K562 (cell line): ENCODE measurements around the gene RNF13. TPM values are rescaled to one million over a fixed set of nuclear protein-coding genes. Genes with fewer than 3 reads are reported as not detected.

ENCODE experiments used
- ATAC-seq: fragments of 200-7000 bp; cut with Tn5 transposase; 3 replicates; pipeline ENCODE4 v1.9.1; 2020; ENCODE audit warnings: moderate library complexity
- BruUV-seq: library from RNA; stranded (reverse); fragments of 400-500 nt; replicated peaks from 2 replicates; lab custom pipeline; 2021; lab: Mats Ljungman, UMichigan
- CTCF ChIA-PET: fragments of 300-600 bp; formaldehyde crosslinking; extraction: SDS; loops from one replicate; lab custom pipeline; 2021; ENCODE audit warnings: low intra/inter-chr PET ratio; lab: Yijun Ruan, JAX
- POLR2A ChIA-PET: fragments of 300-600, 350-650 bp; sonication (Branson Sonifier 250); formaldehyde crosslinking; extraction: SDS; loops from one replicate; lab custom pipeline; 2021; ENCODE audit warnings: antibody characterized with exemption, inconsistent platforms; lab: Yijun Ruan, JAX
- DNase-seq, 4 experiments: peaks; one replicate each; pipeline versions ENCODE4 v3.0.0 to v3.0.0-alpha.2; 2011 to 2018; ENCODE audit warnings: low spot score in 3 of 4, mixed read lengths in 3 of 4; ENCODE audit errors: extremely low read depth in 1 of 4
- FAIRE-seq: peaks from 2 replicates; lab custom pipeline; 2011; peaks lifted over from hg19 to GRCh38; lab: Jason Lieb, UNC
- H2AFZ ChIP-seq: 2 replicates; pipeline ENCODE4 v1.6.0; 2011; ENCODE audit warnings: low read depth, low read length, control low read depth, inconsistent platforms
- H3K27ac ChIP-seq: fragments of 200-600 bp; 3 replicates; pipeline ENCODE4 v1.8.0; 2011; ENCODE audit warnings: low read depth, mild to moderate bottlenecking, control low read depth, inconsistent platforms, low read length, moderate library complexity, mixed read lengths; ENCODE audit errors: extremely low read depth
- H3K27me3 ChIP-seq, 2 experiments: fragments of 300-600 bp in 1 of 2; 2 replicates in 1 of 2; 3 replicates in 1 of 2; pipeline versions ENCODE4 v1.6.0 to v1.8.0; 2011; ENCODE audit warnings: inconsistent platforms in 2 of 2, low read length in 2 of 2, mild to moderate bottlenecking in 1 of 2, mixed read lengths in 1 of 2, moderate library complexity in 1 of 2; ENCODE audit not compliant: control insufficient read depth in 2 of 2, insufficient read depth in 2 of 2
- H3K36me3 ChIP-seq: fragments of 300-600 bp; 3 replicates; pipeline ENCODE4 v1.8.0; 2011; ENCODE audit warnings: mild to moderate bottlenecking, low read length, inconsistent platforms; ENCODE audit not compliant: control insufficient read depth, insufficient read depth
- H3K4me1 ChIP-seq, 2 experiments: fragments of 200-600 bp in 1 of 2; replicated peaks in 1 of 2; 2 replicates in 1 of 2; 3 replicates in 1 of 2; pipeline versions ENCODE4 v1.5.1 to v1.8.0; 2011; ENCODE audit warnings: inconsistent platforms in 2 of 2, low read length in 2 of 2, mild to moderate bottlenecking in 1 of 2, mixed read lengths in 1 of 2, moderate library complexity in 1 of 2; ENCODE audit not compliant: control insufficient read depth in 2 of 2, insufficient read depth in 2 of 2
- H3K4me2 ChIP-seq: 2 replicates; pipeline ENCODE4 v1.6.1; 2011; ENCODE audit warnings: low read length, control low read depth, inconsistent platforms, mixed read lengths; ENCODE audit not compliant: insufficient read depth
- H3K4me3 ChIP-seq: fragments of 200-600 bp; sonication (generic), shearing (Covaris generic); 2 replicates; pipeline ENCODE4 v1.5.1; 2016; ENCODE audit warnings: control low read depth, inconsistent platforms
- H3K79me2 ChIP-seq: fragments of 200-600 bp; 3 replicates; pipeline ENCODE4 v1.8.0; 2011; ENCODE audit warnings: low read length, inconsistent platforms; ENCODE audit not compliant: control insufficient read depth, insufficient read depth
- H3K9ac ChIP-seq, 2 experiments: 2 replicates each; pipeline versions ENCODE4 v1.6.0 to v1.6.1; 2011; ENCODE audit warnings: low read depth in 2 of 2, low read length in 2 of 2, control low read depth in 1 of 2, inconsistent platforms in 1 of 2, mild to moderate bottlenecking in 1 of 2, mixed read lengths in 1 of 2; ENCODE audit not compliant: insufficient read depth in 1 of 2
- H3K9me1 ChIP-seq: one replicate; pipeline ENCODE4 v1.6.0; 2011; ENCODE audit warnings: inconsistent platforms, mild to moderate bottlenecking, low read length, moderate library complexity; ENCODE audit not compliant: control insufficient read depth, insufficient read depth
- H3K9me3 ChIP-seq: replicated peaks from 2 replicates; pipeline ENCODE4 v1.5.1; 2011; ENCODE audit warnings: low read depth, low read length, inconsistent platforms; ENCODE audit not compliant: control insufficient read depth, insufficient read depth
- H4K20me1 ChIP-seq: replicated peaks from 2 replicates; pipeline ENCODE4 v1.6.1; 2011; ENCODE audit warnings: low read length, inconsistent platforms, mixed read lengths; ENCODE audit not compliant: control insufficient read depth, insufficient read depth
- CBFB ChIP-seq: sonication (generic); formaldehyde crosslinking; IDR thresholded peaks from 2 replicates; pipeline ENCODE4 v1.4.0; 2020; ENCODE audit warnings: mild to moderate bottlenecking, missing genetic modification reagents
- FIP1L1 ChIP-seq: fragments of 200-400 bp; formaldehyde crosslinking; IDR thresholded peaks from 2 replicates; pipeline ENCODE4 v1.6.1; 2018; ENCODE audit warnings: mild to moderate bottlenecking, low read depth, low read length; ENCODE audit not compliant: poor library complexity, severe bottlenecking
- GTF2B ChIP-seq: IDR thresholded peaks from 2 replicates; pipeline ENCODE4 v1.6.1; 2011; ENCODE audit not compliant: insufficient read length; ENCODE audit errors: extremely low read depth
- KDM4B ChIP-seq, 2 experiments: fragments of 450-650 bp in 1 of 2; sonication (generic) in 1 of 2; IDR thresholded peaks; 2 replicates each; pipeline ENCODE4 v1.6.1; 2016 to 2017; ENCODE audit warnings: borderline replicate concordance in 2 of 2, antibody characterized with exemption in 1 of 2, low read depth in 1 of 2, mild to moderate bottlenecking in 1 of 2
- MCM5 ChIP-seq: fragments of 450-650 bp; IDR thresholded peaks from 2 replicates; pipeline ENCODE4 v1.6.1; 2016; ENCODE audit warnings: low read depth
- NFRKB ChIP-seq: fragments of 450-650 bp; IDR thresholded peaks from 2 replicates; pipeline ENCODE4 v1.6.1; 2016; ENCODE audit warnings: low read depth
- NR3C1 ChIP-seq: sonication (generic); formaldehyde crosslinking; IDR thresholded peaks from 2 replicates; pipeline ENCODE4 v1.8.1; 2022; ENCODE audit warnings: missing genetic modification reagents
- POU5F1 ChIP-seq: fragments of 150-350 bp; IDR thresholded peaks from 2 replicates; pipeline ENCODE4 v1.6.1; 2014; ENCODE audit warnings: borderline replicate concordance, low read length, low read depth, mild to moderate bottlenecking; ENCODE audit not compliant: partially characterized antibody
- RBFOX2 ChIP-seq: fragments of 200-400 bp; formaldehyde crosslinking; IDR thresholded peaks from 2 replicates; pipeline ENCODE4 v1.6.1; 2017; ENCODE audit warnings: low read depth, mild to moderate bottlenecking, low read length, moderate library complexity
- SRSF7 ChIP-seq: fragments of 200-400 bp; formaldehyde crosslinking; optimal IDR thresholded peaks from 2 replicates; pipeline ENCODE3; 2017; ENCODE audit warnings: mild to moderate bottlenecking, low read depth, low read length
- STAT5B ChIP-seq: fragments of 250-450 bp; sonication (Bioruptor Pico); IDR thresholded peaks from 2 replicates; pipeline ENCODE4 v1.8.0; 2021; ENCODE audit warnings: mild to moderate bottlenecking, inconsistent platforms
- ZBTB49 ChIP-seq: sonication (generic); formaldehyde crosslinking; IDR thresholded peaks from 2 replicates; pipeline ENCODE4 v1.8.0; 2022; ENCODE audit warnings: missing genetic modification reagents, mild to moderate bottlenecking, borderline replicate concordance
- ZNF212 ChIP-seq: fragments of 450-650 bp; formaldehyde crosslinking; IDR thresholded peaks from 2 replicates; pipeline ENCODE4 v1.4.0; 2020; ENCODE audit warnings: mild to moderate bottlenecking
- ZNF77 ChIP-seq: fragments of 250-450 bp; sonication (Bioruptor Pico); IDR thresholded peaks from 2 replicates; pipeline ENCODE4 v1.5.0; 2020
- in situ Hi-C: fragments of 300-500 bp; cut with MboI; formaldehyde crosslinking; loops from 4 replicates; pipeline ENCODE4 v1.15.0; 2018; ENCODE audit warnings: inconsistent platforms, mixed read lengths
- intact Hi-C: fragments of 100-400 bp; cut with micrococcal nuclease; formaldehyde crosslinking; loops from 2 replicates; pipeline ENCODE4 v1.14.2; 2022
- polyA plus RNA-seq, 8 experiments: library from polyadenylated mRNA; depleted of rRNA in 4 of 8; stranded (reverse) in 5 of 8; unstranded in 3 of 8; fragments of >200 nt; fragmentation: Nextera tagmentation in 2 of 8; fragmentation: Illumina TruSeq in 1 of 8; extraction: Ambion mirVana in 2 of 8; extraction: Trizol in 1 of 8; gene quantifications; 2 replicates each; pipeline versions ENCODE4 v1.2.1 to v1.2.3, GENCODE V29; 2011 to 2014; ENCODE audit warnings: inconsistent platforms in 1 of 8, missing spikeins in 1 of 8
- total RNA-seq, 7 experiments: library from RNA; depleted of rRNA in 6 of 7; stranded (reverse); fragments of >200 nt in 6 of 7; fragmentation: Illumina TruSeq in 2 of 7; extraction: Trizol in 2 of 7; gene quantifications; 2 replicates each; pipeline versions ENCODE4 v1.2.1 to v1.2.3, GENCODE V29; 2011 to 2021; ENCODE audit warnings: low replicate concordance in 1 of 7
- TF ChIP-seq, protein P1 (sequence below): fragments of 250-450 bp; sonication (Bioruptor Pico); IDR thresholded peaks from 2 replicates; pipeline ENCODE4 v1.4.0; 2020; ENCODE audit warnings: mild to moderate bottlenecking, moderate library complexity
- TF ChIP-seq, protein P2 (sequence below): fragments of 450-650 bp; IDR thresholded peaks from 2 replicates; pipeline ENCODE4 v1.6.1; 2017; ENCODE audit warnings: mild to moderate bottlenecking, moderate library complexity

The RNF13 gene
- total and polyA plus RNA-seq, 9 of the 15 experiments (the other 6 are each of a cell fraction or from before 2014, with no cell fraction given): 12.7 to 35.8 (median 18.9) TPM

DNA sequence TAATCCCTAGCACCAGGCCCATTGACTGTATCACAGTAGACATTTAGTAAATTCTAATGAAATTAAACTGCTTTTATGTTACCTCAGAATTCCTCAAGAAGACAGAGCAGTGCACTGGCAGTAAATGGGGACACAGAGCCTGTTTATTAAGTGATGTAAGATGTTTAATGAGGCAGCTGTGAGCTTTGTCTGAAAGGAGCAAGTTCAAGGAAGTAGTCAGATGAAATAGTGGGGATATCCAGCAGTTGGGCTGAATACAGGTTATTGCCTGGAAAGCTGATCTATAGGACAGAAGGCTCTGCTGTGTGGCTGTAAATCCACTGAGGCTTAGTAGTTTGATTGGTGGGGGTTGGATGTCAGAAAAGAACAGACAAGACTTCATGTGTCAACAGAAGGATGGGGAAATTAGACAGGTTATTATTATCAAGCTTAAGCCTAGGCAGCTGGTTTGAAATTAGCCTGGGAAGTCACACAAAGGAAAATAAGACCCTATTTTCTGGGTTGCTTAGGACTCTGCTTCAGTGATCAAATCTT, 95.5 kb downstream of the RNF13 start:
- no peak overlapping the region for H2AFZ ChIP-seq
- H3K9me1 ChIP-seq: no peaks in the 10 kb centered on the region
- no peaks in the 10 kb centered on the region for H3K9me3 ChIP-seq
- TF ChIP-seq ZNF77 (CRISPR knock-in tag) (no peak), STAT5B (CRISPR knock-in tag) (no peak), CBFB (CRISPR knock-in tag) (no peak), NR3C1 (CRISPR knock-in tag) (no peak), GTF2B (no peak), ZBTB49 (no peak), SRSF7 (no peak), NFRKB (no peak), KDM4B (IDR thresholded peaks at IDR 0.05; ENCODE audit: borderline replicate concordance in 2 of 2, low read depth in 1 of 2) (no peak), MCM5 (no peak), ZNF212 (CRISPR knock-in tag) (no peak), FIP1L1 (no peak), RBFOX2 (no peak), POU5F1 (no peak)
- TF ChIP-seq, protein P1, sequence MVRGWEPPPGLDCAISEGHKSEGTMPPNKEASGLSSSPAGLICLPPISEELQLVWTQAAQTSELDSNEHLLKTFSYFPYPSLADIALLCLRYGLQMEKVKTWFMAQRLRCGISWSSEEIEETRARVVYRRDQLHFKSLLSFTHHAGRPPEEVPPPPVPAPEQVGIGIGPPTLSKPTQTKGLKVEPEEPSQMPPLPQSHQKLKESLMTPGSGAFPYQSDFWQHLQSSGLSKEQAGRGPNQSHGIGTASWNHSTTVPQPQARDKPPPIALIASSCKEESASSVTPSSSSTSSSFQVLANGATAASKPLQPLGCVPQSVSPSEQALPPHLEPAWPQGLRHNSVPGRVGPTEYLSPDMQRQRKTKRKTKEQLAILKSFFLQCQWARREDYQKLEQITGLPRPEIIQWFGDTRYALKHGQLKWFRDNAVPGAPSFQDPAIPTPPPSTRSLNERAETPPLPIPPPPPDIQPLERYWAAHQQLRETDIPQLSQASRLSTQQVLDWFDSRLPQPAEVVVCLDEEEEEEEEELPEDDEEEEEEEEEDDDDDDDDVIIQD (CRISPR knock-in tag): no peak
- TF ChIP-seq, protein P2, sequence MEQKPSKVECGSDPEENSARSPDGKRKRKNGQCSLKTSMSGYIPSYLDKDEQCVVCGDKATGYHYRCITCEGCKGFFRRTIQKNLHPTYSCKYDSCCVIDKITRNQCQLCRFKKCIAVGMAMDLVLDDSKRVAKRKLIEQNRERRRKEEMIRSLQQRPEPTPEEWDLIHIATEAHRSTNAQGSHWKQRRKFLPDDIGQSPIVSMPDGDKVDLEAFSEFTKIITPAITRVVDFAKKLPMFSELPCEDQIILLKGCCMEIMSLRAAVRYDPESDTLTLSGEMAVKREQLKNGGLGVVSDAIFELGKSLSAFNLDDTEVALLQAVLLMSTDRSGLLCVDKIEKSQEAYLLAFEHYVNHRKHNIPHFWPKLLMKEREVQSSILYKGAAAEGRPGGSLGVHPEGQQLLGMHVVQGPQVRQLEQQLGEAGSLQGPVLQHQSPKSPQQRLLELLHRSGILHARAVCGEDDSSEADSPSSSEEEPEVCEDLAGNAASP: no peak
- no peaks in the 10 kb centered on the region for H3K36me3 ChIP-seq
- DNase-seq (no peak), FAIRE-seq (no peak), ATAC-seq (no peak)
- no TSS peak for BruUV-seq
- H4K20me1 ChIP-seq: no peaks in the 10 kb centered on the region
- no peak overlapping the region for H3K27ac ChIP-seq
- H3K4me2 ChIP-seq: no peak overlapping the region
- H3K4me3 ChIP-seq: no peak overlapping the region
- intact Hi-C loops: no loop called here
- in situ Hi-C loops: no loop called here
- no peaks in the 10 kb centered on the region for H3K79me2 ChIP-seq
- POLR2A ChIA-PET: interaction anchor here (0.9 to 1.7 kb wide), 2 partner anchors 8 to 18 kb away, joined by 4 to 6 read pairs; no protein-coding TSS in a partner anchor
- H3K4me1 ChIP-seq: no peaks in the 10 kb centered on the region; a peak in 1 of 5 replicates
- CTCF ChIA-PET: no interaction called here
- no peak overlapping the region for H3K9ac ChIP-seq
- H3K27me3 ChIP-seq: no peaks in the 10 kb centered on the region
